Cardiac muscle cell (in vitro differentiated cells and primary cell): ENCODE results near the gene PRPS1. TPM values are rescaled to one million over a fixed set of nuclear protein-coding genes. Genes with fewer than 3 reads are reported as not detected.

Source experiments
- DNase-seq, 2 donors: peaks; one replicate each; pipeline versions ENCODE4 v3.0.0 to v3.0.0-alpha.2; 2010 to 2017; ENCODE audit warnings: low read depth in 1 of 2, low spot score in 1 of 2
- H3K27ac ChIP-seq: fragments of 200-600 bp; sonication (generic); 2 replicates; pipeline ENCODE4 v1.5.1; 2016
- H3K27me3 ChIP-seq: fragments of 200-600 bp; sonication (generic); 2 replicates; pipeline ENCODE4 v1.6.0; 2016; ENCODE audit warnings: control low read depth
- H3K36me3 ChIP-seq: fragments of 200-600 bp; sonication (generic); 2 replicates; pipeline ENCODE4 v1.5.1; 2016; ENCODE audit warnings: control low read depth
- H3K4me1 ChIP-seq: fragments of 200-600 bp; sonication (generic); 2 replicates; pipeline ENCODE4 v1.8.1; 2017; ENCODE audit warnings: low read depth, mild to moderate bottlenecking, mixed run types
- H3K4me3 ChIP-seq: fragments of 200-600 bp; sonication (generic); 2 replicates; pipeline ENCODE4 v1.5.1; 2016; ENCODE audit warnings: mild to moderate bottlenecking
- H3K9me3 ChIP-seq: fragments of 200-600 bp; sonication (generic); 2 replicates; pipeline ENCODE4 v1.5.1; 2017; ENCODE audit warnings: low read depth, mild to moderate bottlenecking, control low read depth
- polyA plus RNA-seq: library from polyadenylated mRNA; unstranded; fragments of >200 nt; fragmentation: Nextera tagmentation; extraction: Ambion mirVana; gene quantifications from 2 replicates; pipeline ENCODE4 v1.2.1, GENCODE V29; 2016
- total RNA-seq: library from RNA; depleted of rRNA; stranded (reverse); fragments of >200 nt; gene quantifications from 2 replicates; pipeline ENCODE4 v1.2.3, GENCODE V29; 2016
- TF ChIP-seq, protein P1 (sequence below): IDR thresholded peaks from 2 replicates; pipeline ENCODE4 v1.5.1; 2012; ENCODE audit warnings: low read depth, mild to moderate bottlenecking, low read length

The PRPS1 gene
- total and polyA plus RNA-seq, 2 experiments from 2014 or later: 75.4 to 78.7 TPM

GRCh38 chrX:107597264-107597663 lies 31.0 kb upstream of the PRPS1 start:
- Histone ChIP-seq H3K4me1 (no peaks in the 10 kb centered on the region), H3K9me3 (no peaks in the 10 kb centered on the region), H3K27me3 (no peaks in the 10 kb centered on the region), H3K4me3 (no peak overlapping the region), H3K27ac (no peak overlapping the region), H3K36me3 (no peaks in the 10 kb centered on the region)
- TF ChIP-seq, protein P1, sequence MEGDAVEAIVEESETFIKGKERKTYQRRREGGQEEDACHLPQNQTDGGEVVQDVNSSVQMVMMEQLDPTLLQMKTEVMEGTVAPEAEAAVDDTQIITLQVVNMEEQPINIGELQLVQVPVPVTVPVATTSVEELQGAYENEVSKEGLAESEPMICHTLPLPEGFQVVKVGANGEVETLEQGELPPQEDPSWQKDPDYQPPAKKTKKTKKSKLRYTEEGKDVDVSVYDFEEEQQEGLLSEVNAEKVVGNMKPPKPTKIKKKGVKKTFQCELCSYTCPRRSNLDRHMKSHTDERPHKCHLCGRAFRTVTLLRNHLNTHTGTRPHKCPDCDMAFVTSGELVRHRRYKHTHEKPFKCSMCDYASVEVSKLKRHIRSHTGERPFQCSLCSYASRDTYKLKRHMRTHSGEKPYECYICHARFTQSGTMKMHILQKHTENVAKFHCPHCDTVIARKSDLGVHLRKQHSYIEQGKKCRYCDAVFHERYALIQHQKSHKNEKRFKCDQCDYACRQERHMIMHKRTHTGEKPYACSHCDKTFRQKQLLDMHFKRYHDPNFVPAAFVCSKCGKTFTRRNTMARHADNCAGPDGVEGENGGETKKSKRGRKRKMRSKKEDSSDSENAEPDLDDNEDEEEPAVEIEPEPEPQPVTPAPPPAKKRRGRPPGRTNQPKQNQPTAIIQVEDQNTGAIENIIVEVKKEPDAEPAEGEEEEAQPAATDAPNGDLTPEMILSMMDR: no peak
- no peak for DNase-seq

GRCh38 chrX:107597791-107598190 lies 30.5 kb upstream of the PRPS1 start:
- H3K27me3 ChIP-seq: no peaks in the 10 kb centered on the region
- H3K27ac ChIP-seq: no peak overlapping the region
- no peaks in the 10 kb centered on the region for H3K36me3 ChIP-seq
- TF ChIP-seq, protein P1: no peak
- H3K4me3 ChIP-seq: no peak overlapping the region
- no peak for DNase-seq
- no peaks in the 10 kb centered on the region for H3K9me3 ChIP-seq
- H3K4me1 ChIP-seq: peaks cover 2% of the 10 kb centered on the region

- Histone ChIP-seq H3K27ac (no peak overlapping the region), H3K9me3 (no peaks in the 10 kb centered on the region), H3K27me3 (no peaks in the 10 kb centered on the region), H3K4me1 (peaks cover 14% of the 10 kb centered on the region), H3K4me3 (no peak overlapping the region), H3K36me3 (no peaks in the 10 kb centered on the region)
- TF ChIP-seq, protein P1: no peak
- no peak for DNase-seq
Measured at GRCh38 chrX:107599450-107599861, 28.9 kb upstream of the PRPS1 start.

DNA sequence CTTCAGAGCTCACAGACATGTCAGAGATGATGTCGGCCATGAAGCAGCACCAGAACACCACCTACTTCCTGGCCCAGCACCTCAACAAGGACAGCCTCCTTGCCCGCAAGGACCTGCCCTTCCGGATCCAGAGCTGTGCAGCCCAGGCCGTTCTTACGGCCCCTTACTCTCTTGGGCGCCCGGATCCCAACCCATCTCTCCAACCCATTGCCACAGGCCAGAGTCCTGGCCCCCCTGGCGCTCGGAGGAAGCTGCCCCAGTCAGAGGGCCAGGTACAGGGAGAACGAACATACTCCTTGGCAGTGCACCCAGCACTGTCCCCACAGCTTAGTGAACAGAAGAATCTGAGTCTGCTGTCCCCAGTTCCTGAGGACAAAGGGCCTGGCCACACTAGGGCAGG lies 27.9 kb upstream of the PRPS1 start:
- Histone ChIP-seq H3K27ac (no peak overlapping the region), H3K36me3 (no peaks in the 10 kb centered on the region), H3K9me3 (no peaks in the 10 kb centered on the region), H3K4me1 (peaks cover 14% of the 10 kb centered on the region), H3K4me3 (no peak overlapping the region), H3K27me3 (no peaks in the 10 kb centered on the region)
- TF ChIP-seq, protein P1: no peak
- DNase-seq: no peak

DNA sequence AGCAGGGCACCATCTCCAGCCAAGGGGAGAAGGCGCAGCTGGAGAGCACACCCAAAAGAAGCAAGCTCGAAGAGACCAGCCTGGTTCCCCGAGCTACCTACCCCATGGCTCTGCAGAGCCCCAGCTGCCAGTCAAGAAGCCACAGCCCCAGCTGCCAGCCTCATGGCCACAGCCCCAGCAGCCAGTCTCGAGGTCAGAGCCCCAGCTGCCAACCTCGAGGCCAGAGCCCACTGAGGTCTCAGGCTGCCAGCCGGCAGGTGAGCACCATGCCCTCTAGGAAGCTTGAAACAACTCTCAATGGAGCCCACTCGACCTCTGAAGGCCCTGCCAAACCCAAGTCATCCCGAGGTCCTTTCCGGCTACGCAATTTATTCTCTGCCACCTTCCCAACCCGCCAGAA lies 27.0 kb upstream of the PRPS1 start:
- TF ChIP-seq, protein P1: no peak
- Histone ChIP-seq H3K27me3 (no peaks in the 10 kb centered on the region), H3K4me3 (no peak overlapping the region), H3K36me3 (no peaks in the 10 kb centered on the region), H3K4me1 (peaks cover 14% of the 10 kb centered on the region), H3K9me3 (no peaks in the 10 kb centered on the region), H3K27ac (no peak overlapping the region)
- DNase-seq: no peak

- no peak for DNase-seq
- Histone ChIP-seq H3K27me3 (no peaks in the 10 kb centered on the region), H3K36me3 (no peaks in the 10 kb centered on the region), H3K9me3 (no peaks in the 10 kb centered on the region), H3K4me1 (peaks cover 14% of the 10 kb centered on the region), H3K27ac (no peak overlapping the region), H3K4me3 (no peak overlapping the region)
- TF ChIP-seq, protein P1: no peak
Measured at GRCh38 chrX:107601759-107602158, 26.6 kb upstream of the PRPS1 start.
